ENCODE results near the gene NEDD8.

GRCh38 chr14:24253936-24254335 lies 21.8 kb upstream of the NEDD8 start:
- TF ChIP-seq EP300 (IDR thresholded peaks at IDR 0.05; ENCODE audit: low read depth) (no peak), POLR2AphosphoS5 (IDR thresholded peaks at IDR 0.05) (no peak), CTCF (IDR thresholded peaks at IDR 0.05) (no peak), POLR2A (IDR thresholded peaks at IDR 0.05) (no peak)

All from transverse colon (tissue), 4 donors.